Measurements from ENCODE around the gene CEP85L.
"Not testable (repeated sequence)": the region's sequence is repeated elsewhere in the genome, so short reads cannot be mapped to it uniquely, and the experiment has no call there.

GRCh38 chr6:118434147-118434546 lies 217.2 kb downstream of the CEP85L start:
- not testable (repeated sequence) for TF ChIP-seq CEBPB, POLR2A (IDR thresholded peaks at IDR 0.05; ENCODE audit: low read depth, low read length)
